GM18517 (cell line): Measurements from ENCODE around the gene DLL1.
"Not testable (repeated sequence)": the region's sequence is repeated elsewhere in the genome, so short reads cannot be mapped to it uniquely, and the experiment has no call there.

ENCODE experiments used
- ATAC-seq: cut with Tn5 transposase; IDR thresholded peaks from one replicate; pipeline ENCODE4 v1.9.1; 2021; ENCODE audit warnings: mild to moderate bottlenecking, moderate library complexity; ENCODE audit not compliant: unreplicated experiment

The DLL1 gene

GRCh38 chr6:170290296-170291128, at the start of gene DLL1:
Gene DLL1 (minus strand): TSS chr6:170291078. CDS start chr6:170290139, 939 bp downstream.
- ATAC-seq: no peak

- ATAC-seq: not testable (repeated sequence)
Observed at GRCh38 chr6:170335199-170335598, 44.3 kb upstream of the DLL1 start.

GRCh38 chr6:170329321-170329720, 38.4 kb upstream of the DLL1 start:
- no peak for ATAC-seq

- ATAC-seq: no peak
Observed at GRCh38 chr6:170317718-170318117, 26.8 kb upstream of the DLL1 start.

DNA sequence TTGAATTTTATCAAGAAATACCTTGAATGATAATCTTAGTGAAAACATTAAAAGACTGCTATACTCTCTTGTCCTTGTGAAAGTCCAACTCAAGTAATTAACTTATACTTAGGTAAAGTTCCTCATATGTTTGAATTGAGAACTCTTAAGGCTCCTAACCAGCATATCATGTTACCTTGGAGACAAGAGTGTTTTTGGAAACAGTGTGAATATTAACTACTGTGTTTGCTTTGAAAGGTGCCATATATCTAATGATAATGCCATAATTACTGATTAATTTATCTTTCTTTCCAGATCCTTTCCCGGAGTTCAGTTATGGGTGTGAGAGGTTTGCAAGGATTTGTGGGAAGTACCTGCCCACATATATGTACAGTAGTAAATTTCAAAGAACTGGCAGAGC, 26.2 kb upstream of the DLL1 start:
- ATAC-seq: no peak

GRCh38 chr6:170316071-170316470, 25.2 kb upstream of the DLL1 start:
- no peak for ATAC-seq

DNA sequence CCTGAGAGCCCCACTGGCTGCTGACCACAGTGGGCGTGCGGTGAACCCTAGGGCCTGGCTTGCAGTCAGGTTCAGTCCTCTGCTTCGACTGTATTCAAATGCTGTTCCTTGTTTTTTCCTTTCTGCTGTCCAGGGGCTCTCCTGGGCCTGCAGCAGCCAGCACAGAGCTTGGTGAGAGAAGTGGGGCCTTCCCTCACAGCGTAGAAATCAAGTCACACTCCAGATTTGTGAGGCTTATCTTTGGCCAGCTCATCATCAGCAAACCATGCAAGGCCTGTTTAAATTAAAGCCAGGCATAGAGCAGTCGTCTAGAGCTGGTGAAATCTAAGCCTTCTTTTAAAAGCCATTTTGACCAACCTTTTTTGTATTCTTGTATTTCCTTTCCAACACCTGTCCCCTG, 24.1 kb upstream of the DLL1 start:
- ATAC-seq: no peak

DNA sequence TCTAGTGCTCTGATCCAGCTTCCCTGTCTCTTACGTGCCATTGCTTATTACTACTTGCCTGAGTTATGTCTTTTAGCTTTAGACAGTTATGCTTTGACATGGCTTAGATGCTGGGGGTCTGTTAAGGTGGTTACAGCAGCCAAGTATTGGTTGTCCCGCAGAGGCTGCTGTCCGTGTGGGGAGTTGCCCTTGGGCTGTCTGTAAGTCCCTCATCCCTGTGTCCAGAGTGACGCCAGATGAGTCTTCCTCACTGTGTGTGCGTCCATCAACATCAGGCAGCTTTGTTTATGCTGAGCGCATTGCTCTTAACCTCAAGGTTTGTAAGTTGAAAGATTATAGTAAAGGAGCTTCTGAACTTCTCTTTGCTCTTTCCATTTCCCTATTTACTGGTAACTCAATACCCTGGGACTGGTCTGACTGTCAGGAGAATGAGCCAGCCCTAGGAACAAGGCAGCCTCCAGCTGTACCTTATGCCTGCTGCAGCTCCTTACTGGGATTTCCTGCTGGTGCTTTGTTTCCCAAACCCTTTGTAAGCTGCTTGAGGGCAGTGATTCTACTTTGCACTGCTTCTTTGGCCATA, 22.9 kb upstream of the DLL1 start:
- ATAC-seq: no peak

GRCh38 chr6:170312876-170313275, 22.0 kb upstream of the DLL1 start:
- ATAC-seq: no peak

- no peak for ATAC-seq
Observed at GRCh38 chr6:170311696-170312095, 20.8 kb upstream of the DLL1 start.

DNA sequence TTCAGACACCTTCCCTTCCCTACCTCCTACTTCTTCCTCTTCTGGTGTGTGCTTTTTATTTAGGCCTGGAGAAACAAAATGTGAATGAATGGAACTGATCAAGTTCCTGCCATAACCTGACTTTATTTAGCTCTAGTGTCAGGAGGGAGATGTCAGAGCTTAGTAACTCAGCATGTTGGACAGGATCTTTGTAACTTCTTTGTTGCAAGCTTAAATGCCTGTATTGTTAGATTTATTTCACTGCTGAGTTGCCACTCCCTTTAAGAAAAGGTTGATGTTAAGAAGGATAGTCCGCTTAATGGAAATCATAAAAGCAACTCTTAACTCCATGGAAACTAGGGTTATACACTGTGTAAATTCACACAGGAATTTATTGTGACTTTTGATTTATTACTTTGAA, 17.9 kb upstream of the DLL1 start:
- ATAC-seq: no peak

GRCh38 chr6:170307080-170307545, 16.2 kb upstream of the DLL1 start:
- ATAC-seq: no peak

DNA sequence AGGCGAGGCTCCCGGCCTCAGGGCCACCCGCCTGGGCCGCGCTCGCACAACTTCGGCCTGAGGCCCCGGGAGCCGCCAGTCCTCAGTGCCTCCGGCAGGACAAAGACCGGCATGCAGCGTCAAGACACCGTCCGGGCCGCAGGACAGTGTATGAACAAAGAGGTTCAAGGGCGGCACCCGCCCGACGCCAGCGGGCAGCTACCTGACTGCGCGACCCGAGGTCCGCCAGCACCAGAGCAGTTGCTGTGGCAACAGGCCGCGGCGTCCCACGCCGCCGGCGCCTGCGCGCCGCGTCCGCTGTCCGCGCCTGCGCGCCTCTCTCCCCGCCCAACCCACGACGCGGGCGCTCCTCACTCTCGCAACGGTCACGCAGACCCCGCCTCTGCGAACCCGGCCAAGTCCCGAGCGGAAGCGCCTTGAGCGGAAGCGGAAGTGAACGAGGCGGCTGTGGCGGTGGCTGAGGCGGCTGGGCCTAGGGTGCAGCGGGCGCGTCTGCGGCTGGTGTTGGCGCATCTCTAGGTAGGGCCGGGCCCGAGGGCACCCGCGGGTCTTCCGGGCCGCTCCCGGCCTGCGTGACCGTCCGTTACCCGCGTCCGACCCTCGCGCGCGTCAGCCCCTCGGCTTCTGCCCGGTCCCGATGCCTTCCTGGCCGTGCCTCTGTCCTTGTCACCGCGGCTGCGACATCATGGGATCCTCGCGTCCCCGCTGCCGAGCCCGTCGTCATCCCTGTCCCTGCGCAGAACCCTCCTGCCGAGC, 15.6 kb upstream of the DLL1 start, which contains the start of gene FAM120B:
TSS of gene FAM120B (plus strand) at position 435 of the 756 bp plus-strand sequence. CDS start 10,633 bp downstream, outside the sequence.
- ATAC-seq: peak; percentile 97

GRCh38 chr6:170305805-170306323, 15.0 kb upstream of the DLL1 start:
- peak; percentile 8 for ATAC-seq

- ATAC-seq: no peak
Observed at GRCh38 chr6:170301184-170301583, 10.3 kb upstream of the DLL1 start.

DNA sequence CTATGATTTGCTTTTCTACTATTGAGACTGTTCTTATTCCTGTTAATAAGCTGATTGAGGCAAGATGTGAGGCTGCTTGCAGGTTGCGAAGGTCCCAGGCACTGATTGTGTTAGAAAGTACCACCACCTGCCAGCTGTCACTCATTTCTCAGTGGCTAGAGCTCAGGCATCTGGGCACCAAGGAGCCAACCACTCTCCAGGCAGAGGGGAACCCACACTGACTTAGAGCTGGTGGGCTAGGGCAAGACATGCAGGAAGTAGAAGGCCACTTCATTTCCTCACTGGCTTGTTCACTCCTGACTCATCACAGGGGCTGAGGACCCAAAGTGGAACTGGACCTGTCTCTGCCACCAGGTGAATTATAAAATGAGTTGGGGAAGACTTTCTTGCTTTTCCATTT, 7.8 kb upstream of the DLL1 start:
- ATAC-seq: no peak

DNA sequence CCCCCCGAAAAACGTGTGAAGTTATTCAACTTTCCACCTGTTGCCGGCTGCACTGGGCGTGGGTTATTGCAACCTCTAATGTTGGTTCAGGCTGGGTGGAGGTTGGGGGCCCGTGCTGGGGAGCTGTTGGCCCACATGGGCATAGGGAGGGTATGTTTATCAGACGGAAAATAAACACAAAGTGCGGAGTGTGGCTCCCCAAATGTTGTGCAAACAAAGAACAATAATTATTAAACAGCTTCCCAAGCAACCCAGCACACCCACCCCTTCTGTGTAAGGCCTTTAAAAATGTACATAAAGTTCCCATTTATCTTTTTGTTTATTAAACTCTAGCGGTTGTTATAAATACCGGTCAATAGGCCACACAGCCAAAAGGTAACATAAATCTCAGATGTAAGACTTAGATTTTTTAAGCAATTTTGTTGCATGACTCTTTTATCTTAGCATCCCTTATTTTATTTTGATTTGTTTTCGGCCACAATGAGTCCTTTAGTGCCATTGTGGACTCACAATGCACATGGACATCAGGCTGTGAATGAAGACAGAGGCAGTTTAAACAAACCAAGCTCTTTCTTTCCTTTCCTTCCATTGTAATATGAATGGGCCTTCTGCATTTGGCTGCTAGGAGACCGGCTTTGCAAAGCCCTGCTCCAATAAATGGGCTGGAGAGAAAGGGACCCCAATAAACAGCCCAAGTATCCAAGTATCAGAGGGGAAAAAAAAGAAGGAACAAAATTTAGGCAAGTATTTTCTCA, 6.9 kb upstream of the DLL1 start:
- no peak for ATAC-seq

DNA sequence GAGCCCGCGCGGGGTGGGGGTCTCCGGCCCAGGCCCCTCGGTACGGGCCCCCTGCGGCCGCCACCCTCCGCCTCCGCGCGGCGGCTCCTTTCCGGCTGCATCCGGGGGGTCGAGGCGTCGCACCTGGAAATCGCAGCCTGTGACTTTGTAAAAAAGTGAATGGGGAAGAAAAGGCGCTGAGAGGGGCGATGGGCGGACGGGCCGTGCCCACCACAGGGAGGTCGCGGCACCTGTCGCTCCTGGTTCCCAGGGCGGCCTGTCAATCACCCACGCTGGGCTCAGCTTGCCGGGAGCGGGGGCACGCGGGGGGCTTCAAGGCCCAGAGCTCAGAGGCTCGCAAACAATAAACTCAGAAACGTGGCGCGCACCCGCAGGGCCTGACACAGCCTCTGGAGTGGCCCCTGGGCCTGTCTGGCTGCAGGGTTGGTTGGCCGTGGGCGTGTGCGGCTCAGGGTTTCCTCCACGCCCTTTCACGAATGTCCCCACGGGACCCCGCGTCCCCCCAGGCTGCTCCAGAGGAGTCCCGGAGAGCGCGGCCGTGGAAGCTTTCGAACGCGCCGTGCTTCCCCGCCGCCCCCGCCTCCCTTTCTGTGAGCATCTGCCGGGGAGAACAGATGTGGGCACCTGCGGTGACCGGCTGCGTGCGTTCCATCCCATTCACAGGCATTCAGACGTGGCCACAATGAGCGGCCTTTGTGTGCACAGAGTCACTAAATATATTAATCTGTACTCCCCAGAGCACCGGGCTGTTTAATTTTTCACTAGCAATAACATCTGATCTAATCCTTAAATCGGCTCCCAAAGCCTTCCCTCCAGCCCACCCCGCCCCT, 6.1 kb upstream of the DLL1 start:
- no peak for ATAC-seq

GRCh38 chr6:170296423-170296745, 5.5 kb upstream of the DLL1 start:
- no peak for ATAC-seq
